Psoas muscle (tissue), 8 donors: Measurements from ENCODE around the gene OS9. TPM values are rescaled to one million over a fixed set of nuclear protein-coding genes. Genes with fewer than 3 reads are reported as not detected.
A peak's percentile ranks its signal among the peaks of the same experiment; 100 is the strongest.

Experiments
- ATAC-seq, 4 donors: fragments of 200-7000 bp; cut with Tn5 transposase; one replicate each; pipeline ENCODE4 v1.9.1; 2020; ENCODE audit warnings: moderate library complexity in 3 of 4, mild to moderate bottlenecking in 2 of 4
- DNase-seq, 2 donors: peaks; one replicate each; pipeline ENCODE4 v3.0.0-alpha.2; 2020
- H3K27ac ChIP-seq: fragments of 200-600 bp; one replicate; pipeline ENCODE4 v1.8.0; 2022
- H3K27me3 ChIP-seq, 3 donors: fragments of 200-600 bp in 1 of 3; one replicate each; pipeline versions ENCODE4 v1.6.1 to v1.8.0; 2013 to 2022; ENCODE audit warnings: low read length in 2 of 3, mild to moderate bottlenecking in 2 of 3, moderate library complexity in 1 of 3; ENCODE audit not compliant: insufficient read depth in 3 of 3
- H3K36me3 ChIP-seq, 2 donors: fragments of 200-600 bp in 1 of 2; one replicate each; pipeline versions ENCODE4 v1.6.1 to v1.8.0; 2013 to 2022; ENCODE audit warnings: low read depth in 1 of 2, mild to moderate bottlenecking in 1 of 2, moderate library complexity in 1 of 2; ENCODE audit not compliant: insufficient read depth in 1 of 2
- H3K4me1 ChIP-seq: fragments of 200-600 bp; one replicate; pipeline ENCODE4 v1.8.0; 2022
- H3K4me3 ChIP-seq: fragments of 200-600 bp; one replicate; pipeline ENCODE4 v1.8.0; 2022; ENCODE audit warnings: mild to moderate bottlenecking
- H3K9me3 ChIP-seq: fragments of 200-600 bp; one replicate; pipeline ENCODE4 v1.8.0; 2022
- WGBS, 3 donors: extraction: QIAGEN DNeasy Blood & Tissue Kit; methylation state at CpG; one replicate each; pipeline versions ENCODE4 v1.1.6 to v1.1.7; 2013; 5-methylcytosine and 5-hydroxymethylcytosine counted together
- intact Hi-C, 2 donors: fragments of 100-400 bp; cut with DNase I; formaldehyde crosslinking; loops; one replicate each; pipeline versions ENCODE4 v1.11.0 to v1.14.2; 2022
- polyA plus RNA-seq, 3 donors: library from polyadenylated mRNA; stranded (reverse); fragments of 200-250 nt; gene quantifications; one replicate each; pipeline ENCODE4 v1.2.3, GENCODE V29; 2013
- total RNA-seq, 4 donors: library from RNA; stranded (reverse); fragmentation: NEBNext Ultra II Directional in 2 of 4; extraction: Animal tissue kit (Norgen Biotek cat#: 25700) in 2 of 4; gene quantifications; one replicate each; pipeline versions ENCODE4 v1.2.1 to v1.2.4, GENCODE V29; 2021 to 2023
- TF ChIP-seq, protein P1 (sequence below): fragments of 200-600 bp; IDR thresholded peaks from one replicate; pipeline ENCODE4 v1.8.0; 2022; ENCODE audit warnings: antibody characterized with exemption
- donor health status: healthy with polysubstance abuse.
- donor health status: DM: no; HTN: no; CAD: no; lungs with moderate emphysema.
- donor health status: Bipolar disorder and iron deficiency.
- donor health status: healthy.
- donor health status: DM: yes; HTN: yes; CAD: no.
- donor health status: DM: no; HTN: no; CAD: no.
- donor health status: DM: no; HTN: no; CAD: no.
- donor health status: DM: yes; HTN: yes; CAD: no.

OS9 gene
- total and polyA plus RNA-seq, 7 donors = 53.0 to 76.4 (median 63.8) TPM

DNA sequence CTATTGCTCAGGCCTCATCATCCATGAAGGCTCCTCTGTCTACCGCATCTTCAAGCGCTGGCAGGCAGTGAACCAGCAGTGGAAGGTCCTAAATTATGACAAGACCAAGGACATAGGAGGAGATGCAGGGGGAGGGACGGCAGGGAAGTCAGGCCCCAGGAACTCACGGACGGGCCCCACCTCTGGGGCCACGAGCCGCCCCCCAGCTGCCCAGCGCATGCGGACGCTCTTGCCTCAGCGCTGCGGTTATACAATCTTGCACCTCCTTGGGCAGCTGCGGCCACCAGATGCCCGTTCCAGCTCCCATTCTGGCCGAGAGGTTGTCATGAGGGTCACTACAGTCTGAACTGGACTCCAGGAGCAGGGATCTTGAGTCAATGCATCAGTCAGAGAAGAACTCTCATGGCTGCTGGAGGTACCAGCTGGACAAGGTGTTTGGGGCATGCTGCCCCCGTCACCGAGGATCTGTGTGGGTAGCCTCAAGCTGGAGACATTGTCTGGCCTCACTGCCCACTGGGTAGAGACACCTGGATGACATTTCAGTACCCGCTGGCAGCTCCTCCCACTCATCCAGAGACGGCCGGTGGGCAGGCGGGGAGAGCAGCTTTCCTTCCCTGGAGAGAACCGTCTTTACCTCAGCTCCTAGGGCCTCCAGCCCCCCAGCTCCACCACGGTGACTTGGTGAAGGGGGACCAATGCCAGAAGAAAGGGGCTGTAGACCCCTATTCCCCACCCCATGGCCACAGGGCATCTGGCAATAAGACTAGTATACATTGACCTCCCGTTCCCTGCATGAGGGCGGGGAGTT, 64.8 kb downstream of the OS9 start:
- intact Hi-C loops = no loop called here
- DNase-seq = no peak
- 90 to 93% (median 92%) methylated on average over 24 to 25 of the region's 25 CpGs for WGBS, 3 donors

GRCh38 chr12:57759360-57759980, 65.5 kb downstream of the OS9 start:
- WGBS, 3 donors = 38 to 47% (median 44%) methylated on average over 3 of the region's 3 CpGs
- H3K4me1 ChIP-seq = peaks cover 8% of the 10 kb centered on the region
- ATAC-seq = peak in 2 of 4 donors; percentile 32 to 44
- peaks cover 0 to 34% (median 7%) of the 10 kb centered on the region in 3 donors for H3K27me3 ChIP-seq
- DNase-seq = no peak
- TF ChIP-seq, protein P1, sequence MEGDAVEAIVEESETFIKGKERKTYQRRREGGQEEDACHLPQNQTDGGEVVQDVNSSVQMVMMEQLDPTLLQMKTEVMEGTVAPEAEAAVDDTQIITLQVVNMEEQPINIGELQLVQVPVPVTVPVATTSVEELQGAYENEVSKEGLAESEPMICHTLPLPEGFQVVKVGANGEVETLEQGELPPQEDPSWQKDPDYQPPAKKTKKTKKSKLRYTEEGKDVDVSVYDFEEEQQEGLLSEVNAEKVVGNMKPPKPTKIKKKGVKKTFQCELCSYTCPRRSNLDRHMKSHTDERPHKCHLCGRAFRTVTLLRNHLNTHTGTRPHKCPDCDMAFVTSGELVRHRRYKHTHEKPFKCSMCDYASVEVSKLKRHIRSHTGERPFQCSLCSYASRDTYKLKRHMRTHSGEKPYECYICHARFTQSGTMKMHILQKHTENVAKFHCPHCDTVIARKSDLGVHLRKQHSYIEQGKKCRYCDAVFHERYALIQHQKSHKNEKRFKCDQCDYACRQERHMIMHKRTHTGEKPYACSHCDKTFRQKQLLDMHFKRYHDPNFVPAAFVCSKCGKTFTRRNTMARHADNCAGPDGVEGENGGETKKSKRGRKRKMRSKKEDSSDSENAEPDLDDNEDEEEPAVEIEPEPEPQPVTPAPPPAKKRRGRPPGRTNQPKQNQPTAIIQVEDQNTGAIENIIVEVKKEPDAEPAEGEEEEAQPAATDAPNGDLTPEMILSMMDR = peak; percentile 33
- intact Hi-C loops = no loop called here
- no peak overlapping the region for H3K27ac ChIP-seq
- H3K4me3 ChIP-seq = no peak overlapping the region
- H3K9me3 ChIP-seq = no peaks in the 10 kb centered on the region
- peaks cover 0 to 21% of the 10 kb centered on the region in 2 donors for H3K36me3 ChIP-seq

More for the DNA sequence above, 64.8 kb downstream of the OS9 start:
- H3K36me3 ChIP-seq = peaks cover 0 to 21% of the 10 kb centered on the region in 2 donors
- H3K4me1 ChIP-seq = peaks cover 9% of the 10 kb centered on the region
- no peak for ATAC-seq
- H3K27ac ChIP-seq = no peak overlapping the region
- peaks cover 0 to 27% (median 2%) of the 10 kb centered on the region in 3 donors for H3K27me3 ChIP-seq
- TF ChIP-seq, protein P1 = no peak
- H3K9me3 ChIP-seq = no peaks in the 10 kb centered on the region
- no peak overlapping the region for H3K4me3 ChIP-seq

- DNase-seq (no peak), ATAC-seq (no peak)
- no peaks in the 10 kb centered on the region for H3K9me3 ChIP-seq
- TF ChIP-seq, protein P1 = no peak
- peaks cover 9% of the 10 kb centered on the region for H3K4me1 ChIP-seq
- peaks cover 0 to 44% (median 16%) of the 10 kb centered on the region in 3 donors for H3K27me3 ChIP-seq
- H3K4me3 ChIP-seq = no peak overlapping the region
- H3K27ac ChIP-seq = no peak overlapping the region
- 87 to 90% (median 89%) methylated on average over 3 of the region's 3 CpGs for WGBS, 3 donors
- intact Hi-C loops = no loop called here
- peaks cover 0 to 21% of the 10 kb centered on the region in 2 donors for H3K36me3 ChIP-seq
Observed at GRCh38 chr12:57760347-57760982, 66.5 kb downstream of the OS9 start.

- no peak overlapping the region for H3K4me3 ChIP-seq
- peaks cover 0 to 50% (median 24%) of the 10 kb centered on the region in 3 donors for H3K27me3 ChIP-seq
- no peak overlapping the region for H3K27ac ChIP-seq
- peaks cover 14% of the 10 kb centered on the region for H3K4me1 ChIP-seq
- H3K9me3 ChIP-seq = no peaks in the 10 kb centered on the region
- intact Hi-C loops = no loop called here
- H3K36me3 ChIP-seq = peaks cover 0 to 21% of the 10 kb centered on the region in 2 donors
- no peak for DNase-seq
- TF ChIP-seq, protein P1 = no peak
- ATAC-seq = no peak
- 92 to 94% (median 94%) methylated on average over 4 of the region's 4 CpGs for WGBS, 3 donors
Observed at GRCh38 chr12:57761391-57761998, 67.6 kb downstream of the OS9 start.
